Stimulated activated CD8-positive, alpha-beta memory T cell treated with anti-CD3 and anti-CD28 coated beads, Interleukin-4, amount 100 ng/mL, for 48 hours (primary cell): ENCODE results near the gene FGF19.

Experiments
- DNase-seq: peaks from one replicate; pipeline ENCODE4 v3.0.0-alpha.2; 2020

Gene FGF19

GRCh38 chr11:69654001-69654659 is 49.7 kb downstream of the FGF19 start:
- DNase-seq = no peak

DNA sequence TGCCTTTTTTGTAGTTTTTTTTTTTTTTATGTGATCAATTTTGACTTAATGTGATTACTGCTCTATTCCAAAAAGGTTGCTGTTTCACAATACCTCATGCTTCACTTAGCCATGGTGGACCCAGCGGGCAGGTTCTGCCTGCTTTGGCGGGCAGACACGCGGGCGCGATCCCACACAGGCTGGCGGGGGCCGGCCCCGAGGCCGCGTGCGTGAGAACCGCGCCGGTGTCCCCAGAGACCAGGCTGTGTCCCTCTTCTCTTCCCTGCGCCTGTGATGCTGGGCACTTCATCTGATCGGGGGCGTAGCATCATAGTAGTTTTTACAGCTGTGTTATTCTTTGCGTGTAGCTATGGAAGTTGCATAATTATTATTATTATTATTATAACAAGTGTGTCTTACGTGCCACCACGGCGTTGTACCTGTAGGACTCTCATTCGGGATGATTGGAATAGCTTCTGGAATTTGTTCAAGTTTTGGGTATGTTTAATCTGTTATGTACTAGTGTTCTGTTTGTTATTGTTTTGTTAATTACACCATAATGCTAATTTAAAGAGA is 50.3 kb downstream of the FGF19 start:
- no peak for DNase-seq

- no peak for DNase-seq
Observed at GRCh38 chr11:69652999-69653398, 50.8 kb downstream of the FGF19 start.

DNA sequence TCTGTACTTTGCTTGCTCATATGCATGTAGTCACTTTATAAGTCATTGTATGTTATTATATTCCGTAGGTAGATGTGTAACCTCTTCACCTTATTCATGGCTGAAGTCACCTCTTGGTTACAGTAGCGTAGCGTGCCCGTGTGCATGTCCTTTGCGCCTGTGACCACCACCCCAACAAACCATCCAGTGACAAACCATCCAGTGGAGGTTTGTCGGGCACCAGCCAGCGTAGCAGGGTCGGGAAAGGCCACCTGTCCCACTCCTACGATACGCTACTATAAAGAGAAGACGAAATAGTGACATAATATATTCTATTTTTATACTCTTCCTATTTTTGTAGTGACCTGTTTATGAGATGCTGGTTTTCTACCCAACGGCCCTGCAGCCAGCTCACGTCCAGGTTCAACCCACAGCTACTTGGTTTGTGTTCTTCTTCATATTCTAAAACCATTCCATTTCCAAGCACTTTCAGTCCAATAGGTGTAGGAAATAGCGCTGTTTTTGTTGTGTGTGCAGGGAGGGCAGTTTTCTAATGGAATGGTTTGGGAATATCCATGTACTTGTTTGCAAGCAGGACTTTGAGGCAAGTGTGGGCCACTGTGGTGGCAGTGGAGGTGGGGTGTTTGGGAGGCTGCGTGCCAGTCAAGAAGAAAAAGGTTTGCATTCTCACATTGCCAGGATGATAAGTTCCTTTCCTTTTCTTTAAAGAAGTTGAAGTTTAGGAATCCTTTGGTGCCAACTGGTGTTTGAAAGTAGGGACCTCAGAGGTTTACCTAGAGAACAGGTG is 51.8 kb downstream of the FGF19 start:
- DNase-seq = no peak

GRCh38 chr11:69650832-69651344 is 52.9 kb downstream of the FGF19 start:
- no peak for DNase-seq

DNA sequence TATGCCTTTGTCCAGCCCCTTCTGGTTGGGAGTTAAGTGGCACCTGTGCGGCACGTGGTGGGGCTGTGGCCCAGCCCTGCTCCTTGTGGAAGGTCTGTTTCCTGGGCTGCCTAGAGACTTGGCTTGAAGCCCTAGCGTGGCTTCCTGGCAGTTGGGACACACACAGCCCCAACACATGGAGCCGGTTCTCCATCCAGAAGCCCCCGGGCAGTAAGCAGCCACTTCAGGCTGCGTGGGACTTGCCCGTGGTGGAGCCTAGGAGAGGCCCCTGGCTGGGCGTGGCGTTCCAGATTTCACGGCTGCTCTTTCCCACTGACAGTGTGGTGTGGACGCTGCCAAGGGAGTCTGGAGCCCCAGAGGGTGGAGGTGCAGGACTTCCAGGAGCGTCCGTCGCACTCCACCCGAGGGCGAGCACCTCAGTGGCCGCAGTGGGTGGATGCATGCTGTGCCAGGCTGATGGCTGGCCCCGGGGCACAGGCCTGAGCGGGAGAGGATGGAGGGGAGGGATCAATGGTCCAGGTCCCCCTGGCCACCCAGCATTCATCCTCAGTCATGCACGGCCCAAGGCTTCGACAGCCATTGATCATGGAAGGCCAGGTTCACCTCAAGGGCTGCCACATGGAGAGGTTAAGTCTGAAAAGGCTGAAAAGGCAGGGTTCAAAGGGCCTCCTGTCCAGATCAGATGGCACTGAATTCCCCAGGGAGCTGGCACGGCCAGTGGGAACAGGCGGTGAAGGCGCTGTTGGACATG is 53.6 kb downstream of the FGF19 start:
- DNase-seq = no peak

- DNase-seq = no peak
Observed at GRCh38 chr11:69649576-69649900, 54.3 kb downstream of the FGF19 start.

GRCh38 chr11:69648679-69649575 is 54.9 kb downstream of the FGF19 start:
- DNase-seq = no peak
